B cell (primary cell): ENCODE data around the gene RPP14. TPM values are rescaled to one million over a fixed set of nuclear protein-coding genes. Genes with fewer than 3 reads are reported as not detected.

Experiments used
- ATAC-seq: fragments of 200-7000 bp; cut with Tn5 transposase; one replicate; pipeline ENCODE4 v1.10.0; 2021; ENCODE audit warnings: low read depth, mild to moderate bottlenecking, moderate number of reproducible peaks, moderate library complexity
- CTCF ChIA-PET: fragments of 350-600 bp; sonication (Branson Sonifier 250); formaldehyde crosslinking; loops from one replicate; lab custom pipeline; 2021; ENCODE audit warnings: antibody characterized with exemption, inconsistent platforms; lab: Charles Lee
- POLR2A ChIA-PET: fragments of 350-600 bp; sonication (Branson Sonifier 250); formaldehyde crosslinking; loops from one replicate; lab custom pipeline; 2021; ENCODE audit warnings: antibody characterized with exemption; lab: Charles Lee
- DNase-seq: peaks from one replicate; pipeline ENCODE4 v3.0.0; 2013
- H2AFZ ChIP-seq: 2 replicates; pipeline ENCODE4 v1.6.1; 2012; ENCODE audit warnings: mild to moderate bottlenecking, low read depth, low read length; ENCODE audit not compliant: insufficient read depth, poor library complexity, severe bottlenecking
- H3K27ac ChIP-seq, 2 donors: 1 replicate in 1 of 2; 2 replicates in 1 of 2; pipeline ENCODE4 v1.5.1; 2012 to 2013; ENCODE audit warnings: low read length in 2 of 2, mild to moderate bottlenecking in 2 of 2, moderate library complexity in 1 of 2
- H3K27me3 ChIP-seq, 4 experiments: fragments of 200-600 bp in 1 of 4; sonication (generic) in 1 of 4; replicated peaks in 1 of 4; 1 replicate in 2 of 4; 2 replicates in 2 of 4; pipeline versions ENCODE4 v1.6.1 to v1.7.0; 2013 to 2016; ENCODE audit warnings: low read length in 3 of 4, mild to moderate bottlenecking in 2 of 4, mixed read lengths in 1 of 4, moderate library complexity in 1 of 4; ENCODE audit not compliant: insufficient read depth in 4 of 4, control insufficient read depth in 3 of 4; ENCODE audit errors: control extremely low read depth in 1 of 4
- H3K36me3 ChIP-seq, 2 experiments: replicated peaks in 1 of 2; 1 replicate in 1 of 2; 2 replicates in 1 of 2; pipeline versions ENCODE4 v1.6.1 to v1.7.1; 2013; ENCODE audit warnings: low read length in 1 of 2; ENCODE audit not compliant: insufficient read depth in 2 of 2, control insufficient read depth in 1 of 2; ENCODE audit errors: control extremely low read depth in 1 of 2, extremely low read depth in 1 of 2
- H3K4me1 ChIP-seq, 2 donors: fragments of 200-600 bp in 1 of 2; sonication (generic) in 1 of 2; 1 replicate in 1 of 2; 2 replicates in 1 of 2; pipeline versions ENCODE4 v1.5.1 to v1.6.1; 2013 to 2017; ENCODE audit warnings: low read length in 2 of 2; ENCODE audit not compliant: control insufficient read depth in 2 of 2, insufficient read depth in 2 of 2
- H3K4me2 ChIP-seq: replicated peaks from 2 replicates; pipeline ENCODE3; 2012; ENCODE audit warnings: mild to moderate bottlenecking, low read depth, low read length; ENCODE audit not compliant: poor library complexity, severe bottlenecking
- H3K4me3 ChIP-seq, 5 experiments: fragments of 200-600 bp in 1 of 5; sonication (generic) in 1 of 5; 1 replicate in 3 of 5; 2 replicates in 2 of 5; pipeline versions ENCODE4 v1.5.1 to v1.7.0; 2011 to 2016; ENCODE audit warnings: low read length in 4 of 5, mild to moderate bottlenecking in 4 of 5, low read depth in 2 of 5, control low read depth in 1 of 5, moderate library complexity in 1 of 5; ENCODE audit not compliant: insufficient read depth in 1 of 5; ENCODE audit errors: control extremely low read depth in 1 of 5, extremely low read depth in 1 of 5
- H3K79me2 ChIP-seq: fragments of 200-600 bp; sonication (generic); one replicate; pipeline ENCODE4 v1.6.0; 2016; ENCODE audit warnings: low read length; ENCODE audit not compliant: control insufficient read depth, insufficient read depth
- H3K9ac ChIP-seq: fragments of 200-600 bp; sonication (generic); 2 replicates; pipeline ENCODE4 v1.6.1; 2017; ENCODE audit warnings: mild to moderate bottlenecking, low read length, moderate library complexity
- H3K9me3 ChIP-seq, 3 donors: one replicate each; pipeline versions ENCODE4 v1.6.1 to v1.7.1; 2013; ENCODE audit warnings: low read length in 2 of 3; ENCODE audit not compliant: control insufficient read depth in 2 of 3, insufficient read depth in 1 of 3; ENCODE audit errors: control extremely low read depth in 1 of 3
- H4K20me1 ChIP-seq: 2 replicates; pipeline ENCODE4 v1.6.0; 2012; ENCODE audit warnings: mild to moderate bottlenecking, low read length; ENCODE audit not compliant: insufficient read depth, control insufficient read depth, poor library complexity, severe bottlenecking
- H3K27ac Mint-ChIP-seq: one replicate; pipeline ENCODE4 v1.8.0; 2021; ENCODE audit warnings: mixed read lengths
- H3K27me3 Mint-ChIP-seq: one replicate; pipeline ENCODE4 v1.8.0; 2021; ENCODE audit warnings: mixed read lengths
- H3K4me1 Mint-ChIP-seq: one replicate; pipeline ENCODE4 v1.8.0; 2021; ENCODE audit warnings: mixed read lengths
- H3K4me3 Mint-ChIP-seq: one replicate; pipeline ENCODE4 v1.8.0; 2021; ENCODE audit warnings: mixed read lengths
- H3K9me3 Mint-ChIP-seq: one replicate; pipeline ENCODE4 v1.8.0; 2022; ENCODE audit warnings: mixed read lengths; ENCODE audit not compliant: insufficient read depth
- EZH2 ChIP-seq: IDR thresholded peaks from 2 replicates; pipeline ENCODE4 v1.6.1; 2012; ENCODE audit warnings: borderline replicate concordance, low read depth, mild to moderate bottlenecking, moderate library complexity, low read length; ENCODE audit not compliant: insufficient read depth, poor library complexity, severe bottlenecking
- WGBS: methylation state at CpG from one replicate; pipeline ENCODE4 v1.1.5; 2013; ENCODE audit warnings: missing lambda C conversion rate; ENCODE audit not compliant: insufficient coverage; 5-methylcytosine and 5-hydroxymethylcytosine counted together
- intact Hi-C: fragments of 100-400 bp; cut with micrococcal nuclease; formaldehyde crosslinking; loops from one replicate; pipeline ENCODE4 v1.10.0; 2022
- polyA plus RNA-seq: library from polyadenylated mRNA; depleted of rRNA; stranded (reverse); fragments of >200 nt; gene quantifications from 2 replicates; pipeline ENCODE4 v1.2.3, GENCODE V29; 2012
- total RNA-seq, 2 donors: library from RNA; stranded (reverse); fragments of 120-200 nt in 1 of 2; gene quantifications; 1 replicate in 1 of 2; 2 replicates in 1 of 2; pipeline versions ENCODE4 v1.2.3 to v1.2.4, GENCODE V29; 2013 to 2022
- TF ChIP-seq, protein P1 (sequence below): fragments of 200-600 bp; IDR thresholded peaks from one replicate; pipeline ENCODE4 v1.8.0; 2022; ENCODE audit warnings: antibody characterized with exemption, mild to moderate bottlenecking

The RPP14 gene
- total and polyA plus RNA-seq, 2 donors (not counting 1 experiment from before 2014, with no cell fraction given), result 4.7 to 17.9 TPM

DNA sequence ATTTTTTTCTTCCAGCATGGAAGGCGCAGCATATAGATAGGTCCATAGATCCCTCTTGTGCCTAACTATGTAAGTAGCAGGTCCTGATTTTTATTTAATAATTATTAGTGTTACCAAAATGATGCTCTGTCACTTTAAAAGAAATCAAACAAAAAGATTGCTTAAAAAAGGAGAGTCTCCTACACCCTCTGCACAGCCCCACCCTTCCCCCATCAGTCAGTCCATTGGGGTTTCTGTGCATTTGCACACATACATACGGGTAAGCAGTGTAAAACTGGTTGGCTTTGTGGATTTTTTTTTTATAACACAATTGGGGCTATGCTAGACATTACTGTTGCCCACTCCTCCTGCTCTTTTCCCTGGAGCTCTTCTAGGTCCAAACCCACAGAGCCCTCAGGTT, 7.0 kb upstream of the RPP14 start:
- ChIA-PET POLR2A (no interaction called here), CTCF (interaction anchor here (0.6 to 13.5 kb wide), 13 partner anchors 28 to 290 kb away, joined by 3 to 334 read pairs (median 4); partner anchors contain the start of genes ABHD6 and FLNB)
- Histone ChIP-seq H3K4me2 (no peak overlapping the region), H3K9ac (no peak overlapping the region), H3K79me2 (no peaks in the 10 kb centered on the region), H3K4me1 (no peaks in the 10 kb centered on the region), H3K36me3 (no peaks in the 10 kb centered on the region), H3K27ac (no peak overlapping the region), H3K4me3 (no peak overlapping the region), H3K9me3 (peaks cover 0 to 14% (median 14%) of the 10 kb centered on the region in 3 donors), H4K20me1 (no peaks in the 10 kb centered on the region), H3K27me3 (no peaks in the 10 kb centered on the region), H2AFZ (no peak overlapping the region)
- no peaks in the 10 kb centered on the region for H3K9me3 Mint-ChIP-seq
- intact Hi-C loops, result no loop called here
- no peaks in the 10 kb centered on the region for H3K27me3 Mint-ChIP-seq
- TF ChIP-seq, protein P1, sequence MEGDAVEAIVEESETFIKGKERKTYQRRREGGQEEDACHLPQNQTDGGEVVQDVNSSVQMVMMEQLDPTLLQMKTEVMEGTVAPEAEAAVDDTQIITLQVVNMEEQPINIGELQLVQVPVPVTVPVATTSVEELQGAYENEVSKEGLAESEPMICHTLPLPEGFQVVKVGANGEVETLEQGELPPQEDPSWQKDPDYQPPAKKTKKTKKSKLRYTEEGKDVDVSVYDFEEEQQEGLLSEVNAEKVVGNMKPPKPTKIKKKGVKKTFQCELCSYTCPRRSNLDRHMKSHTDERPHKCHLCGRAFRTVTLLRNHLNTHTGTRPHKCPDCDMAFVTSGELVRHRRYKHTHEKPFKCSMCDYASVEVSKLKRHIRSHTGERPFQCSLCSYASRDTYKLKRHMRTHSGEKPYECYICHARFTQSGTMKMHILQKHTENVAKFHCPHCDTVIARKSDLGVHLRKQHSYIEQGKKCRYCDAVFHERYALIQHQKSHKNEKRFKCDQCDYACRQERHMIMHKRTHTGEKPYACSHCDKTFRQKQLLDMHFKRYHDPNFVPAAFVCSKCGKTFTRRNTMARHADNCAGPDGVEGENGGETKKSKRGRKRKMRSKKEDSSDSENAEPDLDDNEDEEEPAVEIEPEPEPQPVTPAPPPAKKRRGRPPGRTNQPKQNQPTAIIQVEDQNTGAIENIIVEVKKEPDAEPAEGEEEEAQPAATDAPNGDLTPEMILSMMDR, result no peak
- TF ChIP-seq EZH2, result no peak
- no peak overlapping the region for H3K27ac Mint-ChIP-seq
- H3K4me1 Mint-ChIP-seq, result no peaks in the 10 kb centered on the region
- ATAC-seq (no peak), DNase-seq (no peak)
- WGBS, result no CpG with 5 or more reads among the region's 2 CpGs
- H3K4me3 Mint-ChIP-seq, result no peak overlapping the region

DNA sequence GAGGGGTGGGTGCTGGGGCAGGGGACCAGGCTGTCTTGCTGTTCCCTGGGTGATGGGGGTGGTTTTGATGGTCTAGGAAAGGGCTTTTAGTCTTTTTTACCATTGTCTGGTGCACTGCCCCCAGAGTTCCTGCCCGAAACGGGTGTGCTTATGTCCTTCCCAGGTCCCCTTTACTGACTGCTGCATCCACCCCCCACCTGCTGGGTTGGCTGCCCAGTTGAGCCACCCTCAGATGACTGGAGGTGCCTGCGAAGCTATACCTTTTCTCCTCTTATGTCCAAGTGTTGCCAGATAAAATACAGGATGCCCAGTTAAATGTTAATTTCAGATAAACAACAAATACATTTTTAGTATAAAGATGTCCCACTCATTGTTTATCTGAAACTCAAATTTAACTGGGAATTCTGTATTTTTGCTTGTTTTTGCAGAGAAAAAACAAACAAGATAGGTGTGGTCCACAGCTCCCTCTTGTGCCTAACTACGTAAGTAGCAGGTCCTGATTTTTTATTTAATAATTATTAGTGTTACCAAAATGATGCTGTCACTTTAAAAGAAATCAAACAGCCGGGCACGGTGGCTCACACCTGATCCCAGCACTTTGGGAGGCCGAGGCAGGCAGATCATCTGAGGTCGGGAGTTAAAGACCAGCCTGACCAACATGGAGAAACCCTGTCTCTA, 6.1 kb upstream of the RPP14 start:
- H3K9ac ChIP-seq, result no peak overlapping the region
- WGBS, result 2% methylated on average over 4 of the region's 8 CpGs
- H2AFZ ChIP-seq, result no peak overlapping the region
- no peaks in the 10 kb centered on the region for H3K36me3 ChIP-seq
- H3K4me1 Mint-ChIP-seq, result no peaks in the 10 kb centered on the region
- peak; percentile 50 for DNase-seq
- ATAC-seq, result no peak
- H3K79me2 ChIP-seq, result no peaks in the 10 kb centered on the region
- H3K4me3 Mint-ChIP-seq, result no peak overlapping the region
- ChIA-PET CTCF (interaction anchor here (0.6 to 13.5 kb wide), 16 partner anchors 29 to 291 kb away, joined by 3 to 334 read pairs (median 4); partner anchors contain the start of genes ABHD6 and FLNB), POLR2A (no interaction called here)
- no peaks in the 10 kb centered on the region for H4K20me1 ChIP-seq
- H3K27ac ChIP-seq, result no peak overlapping the region
- H3K4me3 ChIP-seq, result no peak overlapping the region
- no peaks in the 10 kb centered on the region for H3K27me3 ChIP-seq
- H3K27ac Mint-ChIP-seq, result no peak overlapping the region
- no peaks in the 10 kb centered on the region for H3K4me1 ChIP-seq
- H3K4me2 ChIP-seq, result no peak overlapping the region
- H3K9me3 ChIP-seq, result peaks cover 0 to 14% (median 14%) of the 10 kb centered on the region in 3 donors
- no peaks in the 10 kb centered on the region for H3K27me3 Mint-ChIP-seq
- no peaks in the 10 kb centered on the region for H3K9me3 Mint-ChIP-seq
- TF ChIP-seq, protein P1, result peak; percentile 65
- no peak for TF ChIP-seq EZH2
- intact Hi-C loops, result loop anchor here (1.0 kb wide), 2 partner anchors 113 to 292 kb away; partner anchors contain the start of gene FLNB
